A549 (cell line): ENCODE results near the gene RET. TPM values are rescaled to one million over a fixed set of nuclear protein-coding genes. Genes with fewer than 3 reads are reported as not detected.

Source experiments
- ATAC-seq, 2 experiments: fragments of 200-7000 bp in 1 of 2; fragments of >200 bp in 1 of 2; cut with Nextera tagmentation in 1 of 2; cut with Tn5 transposase in 1 of 2; 3 replicates each; pipeline versions ENCODE4 v1.8.0 to v1.9.1; 2018 to 2020; ENCODE audit warnings: mild to moderate bottlenecking in 1 of 2, moderate library complexity in 1 of 2
- CTCF ChIA-PET: fragments of 300-600 bp; sonication (Branson Sonifier 250); formaldehyde crosslinking; extraction: SDS; loops from one replicate; lab custom pipeline; 2021; ENCODE audit warnings: antibody characterized with exemption, inconsistent platforms; lab: Yijun Ruan, JAX
- POLR2A ChIA-PET: fragments of 350-600 bp; formaldehyde crosslinking; extraction: SDS; loops from one replicate; lab custom pipeline; 2021; ENCODE audit warnings: antibody characterized with exemption, inconsistent platforms; lab: Yijun Ruan, JAX
- DNase-seq, 2 experiments: peaks; one replicate each; pipeline versions ENCODE4 v3.0.0 to v3.0.0-alpha.2; 2011 to 2016; ENCODE audit warnings: low read depth in 1 of 2, low spot score in 1 of 2
- FAIRE-seq: peaks from 2 replicates; lab custom pipeline; 2011; peaks lifted over from hg19 to GRCh38; lab: Jason Lieb, UNC
- H3K27ac ChIP-seq, 2 experiments: fragments of >200 bp; sonication (Bioruptor Twin); formaldehyde crosslinking; 3 replicates each; pipeline ENCODE4 v1.5.1; 2016 to 2017
- H3K4me1 ChIP-seq: fragments of >200 bp; sonication (Bioruptor Twin); formaldehyde crosslinking; 3 replicates; pipeline ENCODE4 v1.6.1; 2016
- H3K4me2 ChIP-seq: fragments of >200 bp; sonication (Bioruptor Twin); formaldehyde crosslinking; 3 replicates; pipeline ENCODE4 v1.6.1; 2016
- H3K4me3 ChIP-seq: fragments of >200 bp; sonication (Bioruptor Twin); formaldehyde crosslinking; 3 replicates; pipeline ENCODE4 v1.5.1; 2016
- H3K9me3 ChIP-seq: fragments of >200 bp; sonication (Bioruptor Twin); formaldehyde crosslinking; 3 replicates; pipeline ENCODE4 v1.6.1; 2016
- CHD2 ChIP-seq: fragments of 150-350 bp; IDR thresholded peaks from 2 replicates; pipeline ENCODE4 v1.6.1; 2014; ENCODE audit warnings: low read length; ENCODE audit not compliant: partially characterized antibody
- EP300 ChIP-seq, 2 experiments: fragments of >200 bp; sonication (Bioruptor Twin); formaldehyde crosslinking; IDR thresholded peaks; 2 replicates in 1 of 2; 3 replicates in 1 of 2; pipeline ENCODE4 v1.6.1; 2016 to 2017
- ESRRA ChIP-seq: fragments of 150-350 bp; IDR thresholded peaks from 2 replicates; pipeline ENCODE4 v1.6.1; 2014; ENCODE audit warnings: mild to moderate bottlenecking, low read length, borderline replicate concordance
- FOSB ChIP-seq: fragments of 250-450 bp; sonication (Bioruptor Pico); IDR thresholded peaks from 2 replicates; pipeline ENCODE4 v1.5.0; 2020; ENCODE audit warnings: mild to moderate bottlenecking, moderate library complexity
- FOXS1 ChIP-seq: fragments of 250-450 bp; sonication (Bioruptor Pico); IDR thresholded peaks from 2 replicates; pipeline ENCODE4 v1.5.0; 2020; ENCODE audit warnings: mild to moderate bottlenecking, moderate library complexity
- HDAC2 ChIP-seq: fragments of 200-600 bp; sonication (generic); IDR thresholded peaks from 2 replicates; pipeline ENCODE4 v1.6.1; 2016
- HOXA7 ChIP-seq: fragments of 250-450 bp; sonication (Bioruptor Pico); IDR thresholded peaks from 2 replicates; pipeline ENCODE4 v1.5.0; 2020; ENCODE audit warnings: mild to moderate bottlenecking, moderate library complexity
- HOXB13 ChIP-seq: fragments of 250-450 bp; sonication (Bioruptor Pico); IDR thresholded peaks from 2 replicates; pipeline ENCODE4 v1.5.0; 2020; ENCODE audit warnings: low read depth, mild to moderate bottlenecking, moderate library complexity
- HOXB5 ChIP-seq: fragments of 250-450 bp; sonication (Bioruptor Pico); IDR thresholded peaks from 2 replicates; pipeline ENCODE4 v1.5.0; 2020; ENCODE audit warnings: mild to moderate bottlenecking, moderate library complexity
- JUN ChIP-seq, 2 experiments: fragments of >200 bp; sonication (Bioruptor Twin); formaldehyde crosslinking; IDR thresholded peaks; 2 replicates in 1 of 2; 3 replicates in 1 of 2; pipeline ENCODE4 v1.6.1; 2016 to 2017
- KDM1A ChIP-seq: fragments of 200-600 bp; sonication (generic); IDR thresholded peaks from 2 replicates; pipeline ENCODE4 v1.6.1; 2016; ENCODE audit warnings: low read depth, mild to moderate bottlenecking
- KDM5A ChIP-seq: fragments of 200-600 bp; sonication (generic); IDR thresholded peaks from 2 replicates; pipeline ENCODE4 v1.6.1; 2016; ENCODE audit warnings: antibody characterized with exemption, mild to moderate bottlenecking
- PHF8 ChIP-seq: fragments of 200-600 bp; sonication (generic); IDR thresholded peaks from 2 replicates; pipeline ENCODE4 v1.6.1; 2016; ENCODE audit warnings: low read depth, mild to moderate bottlenecking, antibody characterized with exemption, moderate library complexity, borderline replicate concordance
- RAD21 ChIP-seq, 2 experiments: fragments of >200 bp in 1 of 2; sonication (Bioruptor Twin) in 1 of 2; formaldehyde crosslinking in 1 of 2; IDR thresholded peaks in 1 of 2; conservative IDR thresholded peaks in 1 of 2; 2 replicates in 1 of 2; 3 replicates in 1 of 2; pipeline ENCODE4 v1.6.1; 2012 to 2018; ENCODE audit warnings: inconsistent platforms in 1 of 2
- RFX5 ChIP-seq: fragments of 450-650 bp; IDR thresholded peaks from 2 replicates; pipeline ENCODE4 v1.7.1; 2014; ENCODE audit warnings: antibody characterized with exemption, mild to moderate bottlenecking, moderate library complexity
- SMC3 ChIP-seq: fragments of >200 bp; sonication (Bioruptor Twin); formaldehyde crosslinking; IDR thresholded peaks from 3 replicates; pipeline ENCODE4 v1.6.1; 2018; ENCODE audit warnings: inconsistent platforms
- TP53 ChIP-seq: fragments of 250-450 bp; sonication (Bioruptor Pico); IDR thresholded peaks from 2 replicates; pipeline ENCODE4 v1.5.0; 2021; ENCODE audit warnings: mild to moderate bottlenecking, moderate library complexity
- ZNF302 ChIP-seq: fragments of 250-450 bp; sonication (Bioruptor Pico); IDR thresholded peaks from 2 replicates; pipeline ENCODE4 v1.9.0; 2021; ENCODE audit warnings: inconsistent platforms, mild to moderate bottlenecking, moderate library complexity
- WGBS: methylation state at CpG from one replicate; pipeline ENCODE4 v1.1.6; 2017; ENCODE audit errors: missing lambda C conversion rate; 5-methylcytosine and 5-hydroxymethylcytosine counted together
- polyA plus RNA-seq, 4 experiments: library from polyadenylated mRNA; depleted of rRNA in 3 of 4; stranded (reverse); fragments of >200 nt; fragmentation: RNase III in 1 of 4; extraction: RNeasy Plus Mini Kit Qiagen cat#74134 plus additional on column Dnase treatment in 1 of 4; gene quantifications; 2 replicates in 3 of 4; 3 replicates in 1 of 4; pipeline ENCODE4 v1.2.3, GENCODE V29; 2011 to 2017
- TF ChIP-seq, protein P1 (sequence below): fragments of 250-450 bp; sonication (Bioruptor Pico); IDR thresholded peaks from 2 replicates; pipeline ENCODE4 v1.5.0; 2021; ENCODE audit warnings: mild to moderate bottlenecking, moderate library complexity, borderline replicate concordance
- TF ChIP-seq, protein P2 (sequence below): fragments of 250-450 bp; sonication (Bioruptor Pico); IDR thresholded peaks from 2 replicates; pipeline ENCODE4 v1.5.0; 2020; ENCODE audit warnings: low read depth, mild to moderate bottlenecking, moderate library complexity
- TF ChIP-seq, protein P3 (sequence below): fragments of >200 bp; sonication (Bioruptor Twin); formaldehyde crosslinking; IDR thresholded peaks from 3 replicates; pipeline ENCODE4 v1.5.1; 2016
- TF ChIP-seq, protein P4 (sequence below): fragments of >200 bp; sonication (Bioruptor Twin); formaldehyde crosslinking; IDR thresholded peaks from 3 replicates; pipeline ENCODE4 v1.6.1; 2016
- TF ChIP-seq, protein P5 (sequence below): IDR thresholded peaks from 2 replicates; pipeline ENCODE4 v1.6.1; 2012

RET gene
- polyA plus RNA-seq, 2 of the 4 experiments (the other 2 are of a cell fraction) = 0.08 to 0.41 TPM

DNA sequence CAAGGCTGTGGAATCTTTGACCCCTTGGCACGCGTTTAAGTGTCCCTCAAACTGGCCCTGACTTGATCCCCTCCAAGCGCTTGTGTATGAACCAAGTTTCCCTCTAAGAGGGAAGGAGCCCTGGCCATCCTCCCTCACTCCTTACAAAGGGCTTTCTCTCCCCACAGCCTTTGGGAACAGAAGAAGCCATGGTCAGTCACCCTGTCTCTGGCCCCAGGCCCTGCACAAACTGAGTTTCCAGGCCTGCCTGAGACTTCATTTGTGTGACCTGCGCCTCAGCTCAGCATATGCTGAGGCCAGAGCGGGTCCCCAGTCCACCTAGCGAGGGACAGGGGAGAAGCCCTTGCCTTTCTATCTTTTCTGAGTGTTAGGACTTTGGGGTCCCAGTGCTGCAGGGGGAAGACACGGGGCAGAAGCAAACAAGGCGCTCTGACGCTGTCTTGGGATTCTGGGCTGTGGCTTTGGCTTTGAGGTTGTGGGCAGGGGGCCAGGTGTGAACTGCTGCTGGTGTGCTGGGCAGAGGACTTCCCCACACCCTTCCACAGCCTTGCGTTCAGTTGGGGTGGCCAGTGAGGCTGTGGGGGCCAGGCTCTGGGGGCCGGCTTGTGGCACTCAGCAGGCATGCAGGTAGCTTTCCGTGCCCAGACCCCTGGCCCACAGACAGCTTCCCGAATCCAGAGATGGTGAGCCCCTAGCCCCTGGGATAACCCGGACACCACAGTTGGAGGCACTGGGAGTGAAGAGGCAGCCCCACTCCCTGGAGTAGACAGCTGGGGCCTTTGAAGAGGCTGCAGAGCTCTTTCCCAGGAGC lies 1.5 kb downstream of the RET start:
- peak overlapping the region; percentile 99; the same call in 2 of the 3 replicates for H3K4me2 ChIP-seq
- ChIA-PET POLR2A (no interaction called here), CTCF (interaction anchor here (0.7 to 3.5 kb wide), 18 partner anchors 8 to 325 kb away, joined by 3 to 17 read pairs (median 6); no protein-coding TSS in a partner anchor)
- no peaks in the 10 kb centered on the region for H3K9me3 ChIP-seq
- peak in 1 of 2 experiments; percentile 2; a peak in 3 of 6 replicates for ATAC-seq
- FAIRE-seq = no peak
- DNase-seq = peak in 1 of 2 experiments; percentile 17
- TF ChIP-seq HDAC2 (no peak), KDM1A (no peak), RFX5 (no peak)
- TF ChIP-seq, protein P1, sequence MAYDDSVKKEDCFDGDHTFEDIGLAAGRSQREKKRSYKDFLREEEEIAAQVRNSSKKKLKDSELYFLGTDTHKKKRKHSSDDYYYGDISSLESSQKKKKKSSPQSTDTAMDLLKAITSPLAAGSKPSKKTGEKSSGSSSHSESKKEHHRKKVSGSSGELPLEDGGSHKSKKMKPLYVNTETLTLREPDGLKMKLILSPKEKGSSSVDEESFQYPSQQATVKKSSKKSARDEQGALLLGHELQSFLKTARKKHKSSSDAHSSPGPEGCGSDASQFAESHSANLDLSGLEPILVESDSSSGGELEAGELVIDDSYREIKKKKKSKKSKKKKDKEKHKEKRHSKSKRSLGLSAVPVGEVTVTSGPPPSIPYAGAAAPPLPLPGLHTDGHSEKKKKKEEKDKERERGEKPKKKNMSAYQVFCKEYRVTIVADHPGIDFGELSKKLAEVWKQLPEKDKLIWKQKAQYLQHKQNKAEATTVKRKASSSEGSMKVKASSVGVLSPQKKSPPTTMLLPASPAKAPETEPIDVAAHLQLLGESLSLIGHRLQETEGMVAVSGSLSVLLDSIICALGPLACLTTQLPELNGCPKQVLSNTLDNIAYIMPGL = no peak
- TF ChIP-seq, protein P2, sequence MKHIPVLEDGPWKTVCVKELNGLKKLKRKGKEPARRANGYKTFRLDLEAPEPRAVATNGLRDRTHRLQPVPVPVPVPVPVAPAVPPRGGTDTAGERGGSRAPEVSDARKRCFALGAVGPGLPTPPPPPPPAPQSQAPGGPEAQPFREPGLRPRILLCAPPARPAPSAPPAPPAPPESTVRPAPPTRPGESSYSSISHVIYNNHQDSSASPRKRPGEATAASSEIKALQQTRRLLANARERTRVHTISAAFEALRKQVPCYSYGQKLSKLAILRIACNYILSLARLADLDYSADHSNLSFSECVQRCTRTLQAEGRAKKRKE (CRISPR knock-in tag) = no peak
- WGBS = 68% methylated on average over 14 of the region's 14 CpGs
- H3K4me1 ChIP-seq = 0 out of 3 replicates have a peak, but pooled peaks cover 3% of the 10 kb centered on the region
- no peak overlapping the region; the same call in 2 of the 3 replicates for H3K4me3 ChIP-seq
- H3K27ac ChIP-seq = no peak overlapping the region

DNA sequence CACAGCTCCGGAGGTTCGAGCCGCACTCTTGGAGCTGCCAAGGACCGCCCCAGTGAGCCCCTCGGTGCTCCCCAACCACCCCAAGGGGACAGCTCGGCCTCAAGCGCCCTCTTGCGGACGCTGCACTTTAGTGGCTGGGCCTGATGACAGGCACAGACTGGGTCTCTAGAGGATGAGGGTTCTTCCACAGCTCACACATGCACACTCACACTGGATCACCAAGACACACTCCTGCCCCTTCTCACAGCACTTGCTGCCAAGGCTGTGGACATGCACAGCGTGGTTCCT lies 2.1 kb downstream of the RET start:
- ChIA-PET POLR2A (no interaction called here), CTCF (interaction anchor here (0.7 to 3.5 kb wide), 18 partner anchors 9 to 325 kb away, joined by 3 to 17 read pairs (median 6); no protein-coding TSS in a partner anchor)
- Histone ChIP-seq H3K27ac (no peak overlapping the region), H3K4me2 (no peak overlapping the region), H3K4me3 (no peak overlapping the region), H3K4me1 (0 out of 3 replicates have a peak, but pooled peaks cover 3% of the 10 kb centered on the region), H3K9me3 (no peaks in the 10 kb centered on the region)
- ATAC-seq = peak; percentile 25 to 70; a peak in 3 of 6 replicates
- WGBS = 1% methylated on average over 7 of the region's 10 CpGs
- peak; percentile 41 to 57 for DNase-seq
- TF ChIP-seq FOSB (CRISPR knock-in tag) (no peak), EP300 (IDR thresholded peaks at IDR 0.05) (no peak), FOXS1 (no peak), SMC3 (peak; percentile 53; the same call in 2 of the 3 replicates), RAD21 (conservative IDR thresholded peaks at IDR 0.05 in 1 of 2, IDR thresholded peaks at IDR 0.05 in 1 of 2) (peak; percentile 47 to 57; a peak in 4 of 5 replicates)
- TF ChIP-seq, protein P3, sequence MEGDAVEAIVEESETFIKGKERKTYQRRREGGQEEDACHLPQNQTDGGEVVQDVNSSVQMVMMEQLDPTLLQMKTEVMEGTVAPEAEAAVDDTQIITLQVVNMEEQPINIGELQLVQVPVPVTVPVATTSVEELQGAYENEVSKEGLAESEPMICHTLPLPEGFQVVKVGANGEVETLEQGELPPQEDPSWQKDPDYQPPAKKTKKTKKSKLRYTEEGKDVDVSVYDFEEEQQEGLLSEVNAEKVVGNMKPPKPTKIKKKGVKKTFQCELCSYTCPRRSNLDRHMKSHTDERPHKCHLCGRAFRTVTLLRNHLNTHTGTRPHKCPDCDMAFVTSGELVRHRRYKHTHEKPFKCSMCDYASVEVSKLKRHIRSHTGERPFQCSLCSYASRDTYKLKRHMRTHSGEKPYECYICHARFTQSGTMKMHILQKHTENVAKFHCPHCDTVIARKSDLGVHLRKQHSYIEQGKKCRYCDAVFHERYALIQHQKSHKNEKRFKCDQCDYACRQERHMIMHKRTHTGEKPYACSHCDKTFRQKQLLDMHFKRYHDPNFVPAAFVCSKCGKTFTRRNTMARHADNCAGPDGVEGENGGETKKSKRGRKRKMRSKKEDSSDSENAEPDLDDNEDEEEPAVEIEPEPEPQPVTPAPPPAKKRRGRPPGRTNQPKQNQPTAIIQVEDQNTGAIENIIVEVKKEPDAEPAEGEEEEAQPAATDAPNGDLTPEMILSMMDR = peak; percentile 47
- FAIRE-seq = no peak

DNA sequence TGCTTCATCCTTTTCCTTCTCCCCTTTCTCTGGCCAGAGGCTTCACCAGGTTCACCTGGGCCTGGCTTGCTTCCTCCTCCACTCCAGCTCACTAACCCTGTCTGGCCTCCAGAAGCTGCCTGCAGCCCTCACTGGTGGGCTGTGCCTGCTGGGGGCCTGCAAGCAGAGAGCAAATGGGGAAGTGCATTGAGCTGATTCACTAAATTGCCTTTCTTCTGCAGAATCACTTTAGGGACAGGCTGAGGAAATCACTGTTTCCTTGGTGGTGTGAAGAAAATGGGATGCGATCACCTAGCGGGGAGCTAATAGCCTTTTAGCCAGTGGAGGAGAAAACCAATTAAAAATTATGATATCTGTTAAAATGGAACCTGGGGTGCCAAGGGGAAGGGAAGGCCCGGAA lies 3.0 kb downstream of the RET start:
- no peak overlapping the region for H3K4me3 ChIP-seq
- ATAC-seq (no peak), FAIRE-seq (no peak), DNase-seq (no peak)
- 0 out of 3 replicates have a peak, but pooled peaks cover 3% of the 10 kb centered on the region for H3K4me1 ChIP-seq
- no peaks in the 10 kb centered on the region for H3K9me3 ChIP-seq
- H3K4me2 ChIP-seq = no peak overlapping the region
- 54% methylated on average over 3 of the region's 3 CpGs for WGBS
- POLR2A ChIA-PET = no interaction called here
- CTCF ChIA-PET = interaction anchor here (0.6 to 3.5 kb wide), 14 partner anchors 10 to 408 kb away, joined by 3 to 17 read pairs (median 6); no protein-coding TSS in a partner anchor
- H3K27ac ChIP-seq = no peak overlapping the region
- TF ChIP-seq ESRRA (no peak), HOXB13 (CRISPR knock-in tag) (no peak), HOXB5 (CRISPR knock-in tag) (no peak), FOSB (CRISPR knock-in tag) (no peak), SMC3 (no peak), HOXA7 (CRISPR knock-in tag) (no peak), CHD2 (no peak), TP53 (CRISPR knock-in tag) (no peak), ZNF302 (CRISPR knock-in tag) (no peak), FOXS1 (no peak), PHF8 (no peak), JUN (IDR thresholded peaks at IDR 0.05) (no peak), EP300 (IDR thresholded peaks at IDR 0.05) (no peak), KDM5A (no peak)
- TF ChIP-seq, protein P2 (CRISPR knock-in tag) = no peak
- TF ChIP-seq, protein P4, sequence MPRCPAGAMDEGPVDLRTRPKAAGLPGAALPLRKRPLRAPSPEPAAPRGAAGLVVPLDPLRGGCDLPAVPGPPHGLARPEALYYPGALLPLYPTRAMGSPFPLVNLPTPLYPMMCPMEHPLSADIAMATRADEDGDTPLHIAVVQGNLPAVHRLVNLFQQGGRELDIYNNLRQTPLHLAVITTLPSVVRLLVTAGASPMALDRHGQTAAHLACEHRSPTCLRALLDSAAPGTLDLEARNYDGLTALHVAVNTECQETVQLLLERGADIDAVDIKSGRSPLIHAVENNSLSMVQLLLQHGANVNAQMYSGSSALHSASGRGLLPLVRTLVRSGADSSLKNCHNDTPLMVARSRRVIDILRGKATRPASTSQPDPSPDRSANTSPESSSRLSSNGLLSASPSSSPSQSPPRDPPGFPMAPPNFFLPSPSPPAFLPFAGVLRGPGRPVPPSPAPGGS = no peak
- TF ChIP-seq, protein P5, sequence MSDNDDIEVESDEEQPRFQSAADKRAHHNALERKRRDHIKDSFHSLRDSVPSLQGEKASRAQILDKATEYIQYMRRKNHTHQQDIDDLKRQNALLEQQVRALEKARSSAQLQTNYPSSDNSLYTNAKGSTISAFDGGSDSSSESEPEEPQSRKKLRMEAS = no peak
